GM10266 (cell line): Measurements from ENCODE around the gene MBD3.

Experiments used
- DNase-seq: peaks from one replicate; pipeline ENCODE4 v3.0.0; 2012; ENCODE audit errors: extremely low spot score
- CTCF ChIP-seq: IDR thresholded peaks from 2 replicates; pipeline ENCODE4 v1.5.1; 2012; ENCODE audit warnings: mild to moderate bottlenecking, low read depth; ENCODE audit not compliant: control insufficient read depth, insufficient read depth; ENCODE audit errors: missing control alignments

Gene MBD3

GRCh38 chr19:1563251-1563650 lies 29.4 kb downstream of the MBD3 start:
- DNase-seq: no peak
- no peak for TF ChIP-seq CTCF

- no peak for DNase-seq
- TF ChIP-seq CTCF: no peak
These were observed 31.3 kb downstream of the MBD3 start for GRCh38 chr19:1561236-1561842.

- no peak for DNase-seq
- TF ChIP-seq CTCF: no peak
These were observed 32.3 kb downstream of the MBD3 start for GRCh38 chr19:1560286-1560882.

- TF ChIP-seq CTCF: no peak
- DNase-seq: no peak
These were observed 34.1 kb downstream of the MBD3 start for GRCh38 chr19:1558552-1558951.

- TF ChIP-seq CTCF: no peak
- DNase-seq: no peak
These were observed 36.1 kb downstream of the MBD3 start for GRCh38 chr19:1556390-1557070.

GRCh38 chr19:1555487-1556389 lies 36.9 kb downstream of the MBD3 start:
- no peak for DNase-seq
- no peak for TF ChIP-seq CTCF
